ENCODE measurements around the gene DENND2C. TPM values are rescaled to one million over a fixed set of nuclear protein-coding genes. Genes with fewer than 3 reads are reported as not detected.

Gene DENND2C
- total RNA-seq, 1 experiment from 2014 or later: 1.3 TPM

DNA sequence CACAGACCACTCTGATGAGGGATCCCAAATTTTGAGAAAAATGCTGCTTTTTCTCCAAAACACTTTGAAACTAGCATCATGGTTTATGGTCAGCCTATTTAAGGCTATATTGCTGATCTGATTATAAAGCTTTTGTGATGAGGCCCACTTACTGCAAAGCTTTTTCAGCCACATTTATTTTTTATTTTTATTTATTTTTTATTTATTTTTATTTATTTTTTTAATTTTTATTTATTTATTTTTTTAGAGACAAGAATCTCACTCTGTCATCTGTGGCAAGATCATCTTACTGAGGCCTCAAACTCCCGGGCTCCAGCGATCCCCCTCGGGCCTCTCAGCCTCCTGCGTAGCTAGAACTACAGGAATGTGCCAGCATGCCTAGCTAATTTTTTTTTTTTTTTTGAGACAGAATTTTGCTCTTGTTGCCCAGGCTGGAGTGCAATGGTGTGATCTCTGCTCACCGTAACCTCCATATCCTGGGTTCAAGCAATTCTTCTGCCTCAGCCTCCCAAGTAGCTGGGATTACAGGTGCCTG, 83.3 kb downstream of the DENND2C start:
- Mint-ChIP-seq H3K4me3 (ENCODE audit: low read depth, unreplicated experiment) (no peak overlapping the region), H3K36me3 (ENCODE audit: insufficient read depth, unreplicated experiment) (peaks cover 10% of the 10 kb centered on the region), H3K27ac (ENCODE audit: unreplicated experiment) (no peak overlapping the region), H3K27me3 (ENCODE audit: unreplicated experiment) (no peaks in the 10 kb centered on the region), H3K4me1 (ENCODE audit: low read depth, unreplicated experiment) (peaks cover 20% of the 10 kb centered on the region), H3K9me3 (ENCODE audit: low read depth, unreplicated experiment) (no peaks in the 10 kb centered on the region)
- TF ChIP-seq, protein P1, sequence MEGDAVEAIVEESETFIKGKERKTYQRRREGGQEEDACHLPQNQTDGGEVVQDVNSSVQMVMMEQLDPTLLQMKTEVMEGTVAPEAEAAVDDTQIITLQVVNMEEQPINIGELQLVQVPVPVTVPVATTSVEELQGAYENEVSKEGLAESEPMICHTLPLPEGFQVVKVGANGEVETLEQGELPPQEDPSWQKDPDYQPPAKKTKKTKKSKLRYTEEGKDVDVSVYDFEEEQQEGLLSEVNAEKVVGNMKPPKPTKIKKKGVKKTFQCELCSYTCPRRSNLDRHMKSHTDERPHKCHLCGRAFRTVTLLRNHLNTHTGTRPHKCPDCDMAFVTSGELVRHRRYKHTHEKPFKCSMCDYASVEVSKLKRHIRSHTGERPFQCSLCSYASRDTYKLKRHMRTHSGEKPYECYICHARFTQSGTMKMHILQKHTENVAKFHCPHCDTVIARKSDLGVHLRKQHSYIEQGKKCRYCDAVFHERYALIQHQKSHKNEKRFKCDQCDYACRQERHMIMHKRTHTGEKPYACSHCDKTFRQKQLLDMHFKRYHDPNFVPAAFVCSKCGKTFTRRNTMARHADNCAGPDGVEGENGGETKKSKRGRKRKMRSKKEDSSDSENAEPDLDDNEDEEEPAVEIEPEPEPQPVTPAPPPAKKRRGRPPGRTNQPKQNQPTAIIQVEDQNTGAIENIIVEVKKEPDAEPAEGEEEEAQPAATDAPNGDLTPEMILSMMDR (IDR thresholded peaks at IDR 0.05; ENCODE audit: unreplicated experiment): no peak
- no TSS peak for BruUV-seq (replicated peaks)
- CTCF ChIA-PET: no interaction called here
- DNase-seq: no peak
- intact Hi-C loops (cut with micrococcal nuclease; ENCODE audit: unreplicated experiment): no loop called here

DNA sequence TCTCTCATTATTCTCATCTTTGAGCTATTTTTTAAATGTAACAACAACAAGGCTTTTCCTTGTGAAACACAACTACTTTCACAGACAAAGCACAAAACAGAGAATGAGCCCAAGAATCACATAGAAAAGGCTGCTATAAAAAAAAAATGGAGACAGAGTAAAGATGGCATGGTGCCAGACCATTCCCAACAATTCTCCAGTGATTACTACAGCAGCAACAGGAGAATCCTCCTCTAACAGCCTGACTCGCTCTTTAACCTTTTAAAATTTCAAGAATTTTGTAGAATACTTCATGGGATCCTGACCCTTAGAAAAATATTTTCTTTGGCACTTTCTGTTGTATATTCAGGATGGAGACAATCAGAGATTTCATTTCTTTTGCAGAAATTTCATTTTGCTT, 84.6 kb downstream of the DENND2C start:
- Mint-ChIP-seq H3K9me3 (ENCODE audit: low read depth, unreplicated experiment) (no peaks in the 10 kb centered on the region), H3K27ac (ENCODE audit: unreplicated experiment) (no peak overlapping the region), H3K27me3 (ENCODE audit: unreplicated experiment) (no peaks in the 10 kb centered on the region), H3K36me3 (ENCODE audit: insufficient read depth, unreplicated experiment) (peaks cover 18% of the 10 kb centered on the region), H3K4me3 (ENCODE audit: low read depth, unreplicated experiment) (no peak overlapping the region), H3K4me1 (ENCODE audit: low read depth, unreplicated experiment) (peaks cover 20% of the 10 kb centered on the region)
- intact Hi-C loops (cut with micrococcal nuclease; ENCODE audit: unreplicated experiment): no loop called here
- CTCF ChIA-PET: interaction anchor here (0.7 kb wide), 1 partner anchor 75 kb away, joined by 3 read pairs; no protein-coding TSS in a partner anchor
- BruUV-seq (replicated peaks): no TSS peak
- no peak for DNase-seq
- TF ChIP-seq, protein P1 (IDR thresholded peaks at IDR 0.05; ENCODE audit: unreplicated experiment): no peak

GRCh38 chr1:114581335-114582287, 88.2 kb downstream of the DENND2C start, which contains the start of gene BCAS2:
BCAS2 (minus strand) TSS chr1:114581615; CDS start chr1:114581591, 24 bp downstream.
- H3K36me3 Mint-ChIP-seq (ENCODE audit: insufficient read depth, unreplicated experiment): peaks cover 18% of the 10 kb centered on the region
- H3K4me3 Mint-ChIP-seq (ENCODE audit: low read depth, unreplicated experiment): peak within 1 kb of the TSS; percentile 87
- BruUV-seq (replicated peaks): TSS peak; percentile 94
- DNase-seq: peak; percentile 87
- CTCF ChIA-PET: no interaction called here
- no peaks in the 10 kb centered on the region for H3K27me3 Mint-ChIP-seq (ENCODE audit: unreplicated experiment)
- peak within 1 kb of the TSS; percentile 97 for H3K27ac Mint-ChIP-seq (ENCODE audit: unreplicated experiment)
- TF ChIP-seq, protein P1 (IDR thresholded peaks at IDR 0.05; ENCODE audit: unreplicated experiment): no peak
- no peaks in the 10 kb centered on the region for H3K9me3 Mint-ChIP-seq (ENCODE audit: low read depth, unreplicated experiment)
- peaks cover 10% of the 10 kb centered on the region for H3K4me1 Mint-ChIP-seq (ENCODE audit: low read depth, unreplicated experiment)
- intact Hi-C loops (cut with micrococcal nuclease; ENCODE audit: unreplicated experiment): no loop called here

DNA sequence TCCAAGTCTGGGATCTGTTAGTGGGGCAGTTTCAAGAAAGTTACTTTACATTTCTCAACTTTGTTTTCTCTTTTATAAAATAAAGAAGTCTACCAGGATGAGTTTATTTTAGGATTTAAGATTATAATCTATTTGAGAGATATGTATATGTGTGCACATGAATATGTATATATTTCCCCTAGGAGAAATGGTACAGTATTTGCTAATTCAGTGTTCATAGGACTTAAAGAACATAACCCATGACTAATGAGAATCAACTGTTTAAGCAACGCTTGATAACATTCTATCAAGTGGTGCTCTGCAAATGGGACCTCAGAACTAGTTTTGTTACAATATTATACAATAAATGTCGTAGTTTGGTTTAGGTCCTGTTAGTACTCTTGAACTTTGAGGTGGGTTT, 95.5 kb downstream of the DENND2C start:
- no peak for DNase-seq
- no peaks in the 10 kb centered on the region for H3K9me3 Mint-ChIP-seq (ENCODE audit: low read depth, unreplicated experiment)
- H3K27me3 Mint-ChIP-seq (ENCODE audit: unreplicated experiment): no peaks in the 10 kb centered on the region
- peaks cover 5% of the 10 kb centered on the region for H3K36me3 Mint-ChIP-seq (ENCODE audit: insufficient read depth, unreplicated experiment)
- CTCF ChIA-PET: interaction anchor here (0.7 kb wide), 1 partner anchor 898 kb away, joined by 4 read pairs; no protein-coding TSS in a partner anchor
- no peak overlapping the region for H3K27ac Mint-ChIP-seq (ENCODE audit: unreplicated experiment)
- no TSS peak for BruUV-seq (replicated peaks)
- no peaks in the 10 kb centered on the region for H3K4me1 Mint-ChIP-seq (ENCODE audit: low read depth, unreplicated experiment)
- TF ChIP-seq, protein P1 (IDR thresholded peaks at IDR 0.05; ENCODE audit: unreplicated experiment): no peak
- intact Hi-C loops (cut with micrococcal nuclease; ENCODE audit: unreplicated experiment): no loop called here
- H3K4me3 Mint-ChIP-seq (ENCODE audit: low read depth, unreplicated experiment): no peak overlapping the region

Measured in Calu3 (cell line).